ENCODE measurements around the gene CCDC90B.

The CCDC90B gene

DNA sequence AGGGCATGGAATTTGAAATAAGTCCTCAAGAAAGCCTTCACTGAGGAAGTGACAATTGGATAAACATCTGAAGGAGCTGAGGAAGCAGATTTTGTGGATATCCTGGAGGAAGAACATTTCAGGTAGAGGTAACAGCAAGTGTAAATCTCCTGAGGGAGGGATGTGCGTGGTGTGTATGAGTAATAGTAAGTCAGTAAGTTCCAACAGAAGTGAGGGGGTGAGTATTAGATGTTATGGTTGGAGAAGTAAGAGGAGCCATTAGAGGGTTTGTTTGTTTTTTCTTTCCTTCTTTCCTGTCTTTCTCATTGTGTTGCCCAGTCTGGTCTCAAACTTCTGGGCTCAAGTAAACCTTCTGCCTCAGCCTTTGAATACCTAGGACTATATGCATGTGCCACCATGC, 63.7 kb downstream of the CCDC90B start:
- no peak for DNase-seq

DNA sequence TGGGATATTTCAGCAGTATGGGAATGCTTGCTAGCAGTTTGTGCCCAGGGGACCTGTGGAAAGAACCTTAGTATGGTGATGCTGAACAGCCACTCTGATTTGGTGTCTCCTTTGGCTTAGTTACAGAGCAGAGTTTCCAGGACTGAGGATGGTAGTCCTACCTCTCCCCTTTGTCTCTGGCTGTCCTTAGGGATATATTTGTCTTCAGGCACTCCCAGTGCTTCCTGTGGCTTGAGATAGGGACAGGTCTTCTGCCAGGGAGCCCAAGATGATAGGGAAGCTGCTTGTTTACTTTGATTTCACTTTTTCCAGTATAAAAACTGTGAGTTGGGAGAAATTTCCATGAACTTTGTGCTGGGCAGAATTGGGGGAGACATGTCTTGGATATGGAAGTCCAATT, 64.5 kb downstream of the CCDC90B start:
- no peak for DNase-seq

DNA sequence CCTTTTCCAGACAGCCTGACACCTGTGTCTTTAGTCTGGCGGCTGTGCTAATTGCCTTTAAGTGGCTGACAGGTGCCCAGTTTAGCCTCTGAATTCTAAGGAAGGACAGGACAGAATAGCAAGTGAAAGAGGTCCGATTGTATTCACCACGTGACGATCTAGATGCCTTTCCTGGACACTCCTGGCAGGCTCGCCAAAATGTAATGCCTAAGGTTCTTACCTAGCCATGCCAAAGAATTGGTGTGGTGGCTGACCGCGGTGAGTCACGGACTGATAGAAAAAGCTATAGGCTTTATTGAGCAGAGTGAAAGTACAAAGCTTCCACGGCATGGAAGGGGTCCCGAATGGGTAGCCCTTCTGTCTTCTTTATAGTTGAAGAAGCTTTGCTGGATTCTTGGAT, 65.9 kb downstream of the CCDC90B start:
- DNase-seq = no peak

DNA sequence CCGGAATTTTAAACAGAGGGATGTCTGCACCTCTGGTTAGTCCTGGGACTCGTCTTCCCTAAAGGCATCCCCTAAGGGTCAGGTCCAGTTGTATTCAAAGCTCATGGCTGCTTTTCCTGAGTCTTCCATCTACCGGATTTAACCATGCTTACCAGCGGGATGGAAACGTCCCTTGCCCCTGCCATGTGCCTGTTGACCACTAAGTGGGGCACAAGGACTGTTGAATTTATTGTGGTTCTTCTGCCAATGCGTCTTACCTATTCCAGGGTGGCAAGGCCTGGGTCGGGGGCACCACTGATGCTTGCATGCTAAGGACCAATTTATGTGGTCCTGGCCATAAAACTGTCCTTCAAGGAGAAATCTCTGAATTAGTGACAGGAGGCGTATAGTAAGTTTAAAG, 67.1 kb downstream of the CCDC90B start:
- no peak for DNase-seq

Measured in KG1 (cell line).